ENCODE results near the gene MFN2.

DNA sequence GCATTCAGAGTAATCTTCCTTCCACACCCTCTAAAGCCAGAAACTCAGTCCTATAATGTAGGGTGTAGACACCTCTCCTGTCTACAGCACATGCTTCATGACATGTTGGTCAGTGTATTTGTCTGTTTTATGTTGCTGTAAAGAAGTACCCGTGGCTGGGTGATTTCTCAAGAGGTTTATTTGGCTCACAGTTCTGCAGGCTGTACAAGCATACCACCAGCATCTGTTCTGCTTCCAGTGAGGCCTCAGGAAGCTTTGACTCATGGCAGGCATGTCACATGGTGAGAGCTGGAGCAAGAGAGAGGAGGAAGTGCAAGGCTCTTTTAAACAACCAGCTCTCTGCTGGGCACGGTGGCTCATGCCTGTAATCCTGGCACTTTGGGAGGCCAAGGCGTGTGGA, 33.6 kb upstream of the MFN2 start:
- TF ChIP-seq POLR2A (IDR thresholded peaks at IDR 0.05; ENCODE audit: low read depth, low read length) (no peak), POLR2AphosphoS5 (IDR thresholded peaks at IDR 0.05; ENCODE audit: low read depth, low read length) (no peak)
